Upper lobe of left lung (tissue), 4 donors: ENCODE measurements around the gene ERC1.

ENCODE experiments used
- EP300 ChIP-seq, 4 donors: sonication (generic); formaldehyde crosslinking; IDR thresholded peaks; one replicate each; pipeline ENCODE4 v1.5.1; 2017; ENCODE audit warnings: antibody characterized with exemption in 4 of 4, control low read depth in 2 of 4
- POLR2A ChIP-seq, 4 donors: fragments of 450-650 bp; IDR thresholded peaks; one replicate each; pipeline ENCODE4 v1.5.1; 2016 to 2017; ENCODE audit warnings: antibody characterized with exemption in 4 of 4, mild to moderate bottlenecking in 2 of 4
- POLR2AphosphoS5 ChIP-seq, 2 donors: sonication (generic); formaldehyde crosslinking; IDR thresholded peaks; one replicate each; pipeline ENCODE4 v1.5.1; 2017; ENCODE audit warnings: antibody characterized with exemption in 2 of 2
- TF ChIP-seq, protein P1 (sequence below), 6 experiments: fragments of 450-650 bp in 4 of 6; fragments of 200-600 bp in 2 of 6; sonication (generic) in 2 of 6; IDR thresholded peaks; one replicate each; pipeline ENCODE4 v1.5.1; 2016 to 2019; ENCODE audit warnings: antibody characterized with exemption in 6 of 6

DNA sequence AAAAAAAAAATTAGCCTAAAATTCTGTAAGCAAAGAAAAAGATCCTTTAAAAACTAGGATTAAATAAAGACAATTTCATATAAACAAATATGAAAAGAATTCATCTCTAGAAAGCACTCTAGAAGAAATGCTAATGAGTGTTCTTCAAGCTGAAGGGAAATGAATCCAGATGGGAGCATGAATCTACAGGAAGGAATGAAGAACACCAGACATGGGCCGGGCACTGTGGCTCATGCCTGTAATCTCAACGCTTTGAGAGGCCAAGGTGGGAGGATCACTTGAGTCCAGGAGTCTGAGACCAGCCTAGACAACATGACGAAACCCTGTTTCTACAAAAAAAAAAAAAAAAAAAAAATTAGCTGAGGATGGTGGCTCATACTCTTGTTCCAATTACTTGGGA is 306.2 kb downstream of the ERC1 start:
- TF ChIP-seq POLR2AphosphoS5 (IDR thresholded peaks at IDR 0.05) (no peak), EP300 (IDR thresholded peaks at IDR 0.05) (no peak), POLR2A (IDR thresholded peaks at IDR 0.05) (no peak)
- TF ChIP-seq, protein P1, sequence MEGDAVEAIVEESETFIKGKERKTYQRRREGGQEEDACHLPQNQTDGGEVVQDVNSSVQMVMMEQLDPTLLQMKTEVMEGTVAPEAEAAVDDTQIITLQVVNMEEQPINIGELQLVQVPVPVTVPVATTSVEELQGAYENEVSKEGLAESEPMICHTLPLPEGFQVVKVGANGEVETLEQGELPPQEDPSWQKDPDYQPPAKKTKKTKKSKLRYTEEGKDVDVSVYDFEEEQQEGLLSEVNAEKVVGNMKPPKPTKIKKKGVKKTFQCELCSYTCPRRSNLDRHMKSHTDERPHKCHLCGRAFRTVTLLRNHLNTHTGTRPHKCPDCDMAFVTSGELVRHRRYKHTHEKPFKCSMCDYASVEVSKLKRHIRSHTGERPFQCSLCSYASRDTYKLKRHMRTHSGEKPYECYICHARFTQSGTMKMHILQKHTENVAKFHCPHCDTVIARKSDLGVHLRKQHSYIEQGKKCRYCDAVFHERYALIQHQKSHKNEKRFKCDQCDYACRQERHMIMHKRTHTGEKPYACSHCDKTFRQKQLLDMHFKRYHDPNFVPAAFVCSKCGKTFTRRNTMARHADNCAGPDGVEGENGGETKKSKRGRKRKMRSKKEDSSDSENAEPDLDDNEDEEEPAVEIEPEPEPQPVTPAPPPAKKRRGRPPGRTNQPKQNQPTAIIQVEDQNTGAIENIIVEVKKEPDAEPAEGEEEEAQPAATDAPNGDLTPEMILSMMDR (IDR thresholded peaks at IDR 0.05), result no peak
